ENCODE data around the gene THRSP.

GRCh38 chr11:78082146-78082545 lies 18.5 kb downstream of the THRSP start:
- TF ChIP-seq ZNF207 (IDR thresholded peaks at IDR 0.05; ENCODE audit: borderline replicate concordance), result no peak
- no peak for TF ChIP-seq POLR2A (IDR thresholded peaks at IDR 0.05; ENCODE audit: low read depth, low read length)
- no peak for TF ChIP-seq JUND (IDR thresholded peaks at IDR 0.05; ENCODE audit: low read depth, low read length)
- no peak for TF ChIP-seq CTCF (IDR thresholded peaks at IDR 0.05 in 2 of 3, conservative IDR thresholded peaks at IDR 0.05 in 1 of 3; ENCODE audit: control insufficient read depth in 2 of 3, extremely low read depth in 1 of 3, insufficient read depth in 1 of 3, low read depth in 3 of 3, low read length in 3 of 3)
- TF ChIP-seq CEBPB (IDR thresholded peaks at IDR 0.05; ENCODE audit: borderline replicate concordance in 1 of 2, low read depth in 2 of 2, low read length in 2 of 2), result no peak
- TF ChIP-seq PKNOX1 (IDR thresholded peaks at IDR 0.05), result no peak
- TF ChIP-seq, protein P1, sequence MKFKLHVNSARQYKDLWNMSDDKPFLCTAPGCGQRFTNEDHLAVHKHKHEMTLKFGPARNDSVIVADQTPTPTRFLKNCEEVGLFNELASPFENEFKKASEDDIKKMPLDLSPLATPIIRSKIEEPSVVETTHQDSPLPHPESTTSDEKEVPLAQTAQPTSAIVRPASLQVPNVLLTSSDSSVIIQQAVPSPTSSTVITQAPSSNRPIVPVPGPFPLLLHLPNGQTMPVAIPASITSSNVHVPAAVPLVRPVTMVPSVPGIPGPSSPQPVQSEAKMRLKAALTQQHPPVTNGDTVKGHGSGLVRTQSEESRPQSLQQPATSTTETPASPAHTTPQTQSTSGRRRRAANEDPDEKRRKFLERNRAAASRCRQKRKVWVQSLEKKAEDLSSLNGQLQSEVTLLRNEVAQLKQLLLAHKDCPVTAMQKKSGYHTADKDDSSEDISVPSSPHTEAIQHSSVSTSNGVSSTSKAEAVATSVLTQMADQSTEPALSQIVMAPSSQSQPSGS (IDR thresholded peaks at IDR 0.05; ENCODE audit: low read length), result no peak

Measured in GM12878 (cell line).